WTC11 (cell line): ENCODE results near the gene RAB1B. TPM values are rescaled to one million over a fixed set of nuclear protein-coding genes. Genes with fewer than 3 reads are reported as not detected.
A peak's percentile ranks its signal among the peaks of the same experiment; 100 is the strongest.

Experiments
- ATAC-seq: fragments of 200-7000 bp; cut with Tn5 transposase; 2 replicates; pipeline ENCODE4 v1.10.0; 2021; ENCODE audit warnings: mild to moderate bottlenecking, moderate library complexity
- CTCF ChIA-PET: fragments of 300-600 bp; sonication (Branson Sonifier 250); formaldehyde crosslinking; loops from one replicate; lab custom pipeline; 2021; ENCODE audit warnings: antibody characterized with exemption; lab: Charles Lee
- POLR2A ChIA-PET: fragments of 350-600 bp; sonication (Branson Sonifier 250); formaldehyde crosslinking; loops from one replicate; lab custom pipeline; 2021; ENCODE audit warnings: antibody characterized with exemption; lab: Charles Lee
- DNase-seq: peaks from one replicate; pipeline ENCODE4 v3.0.0; 2021; ENCODE audit warnings: low spot score
- H3K27ac Mint-ChIP-seq: 2 replicates; pipeline ENCODE4 v1.8.0; 2021; ENCODE audit warnings: mixed read lengths
- H3K27me3 Mint-ChIP-seq: 2 replicates; pipeline ENCODE4 v1.8.0; 2021; ENCODE audit warnings: low read depth, mild to moderate bottlenecking, moderate library complexity, mixed read lengths
- H3K36me3 Mint-ChIP-seq: 2 replicates; pipeline ENCODE4 v1.8.0; 2021; ENCODE audit warnings: mixed read lengths
- H3K4me1 Mint-ChIP-seq: 2 replicates; pipeline ENCODE4 v1.8.0; 2022; ENCODE audit warnings: mixed read lengths
- H3K4me3 Mint-ChIP-seq: 2 replicates; pipeline ENCODE4 v1.8.0; 2021; ENCODE audit warnings: mild to moderate bottlenecking, moderate library complexity, mixed read lengths
- H3K9me3 Mint-ChIP-seq: 2 replicates; pipeline ENCODE4 v1.8.0; 2021; ENCODE audit warnings: mixed read lengths
- AR ChIP-seq: fragments of 250-450 bp; sonication (Bioruptor Pico); IDR thresholded peaks from 2 replicates; pipeline ENCODE4 v1.9.0; 2021; ENCODE audit warnings: mild to moderate bottlenecking
- ATF3 ChIP-seq: sonication (generic); formaldehyde crosslinking; conservative IDR thresholded peaks from 2 replicates; pipeline ENCODE4 v1.8.1; 2022; ENCODE audit warnings: mild to moderate bottlenecking, missing genetic modification reagents
- CTCF ChIP-seq: fragments of 200-600 bp; IDR thresholded peaks from 2 replicates; pipeline ENCODE4 v1.8.0; 2022; ENCODE audit warnings: antibody characterized with exemption
- EMX1 ChIP-seq: fragments of 250-450 bp; sonication (Bioruptor Pico); IDR thresholded peaks from 2 replicates; pipeline ENCODE4 v1.8.0; 2021; ENCODE audit warnings: mild to moderate bottlenecking
- ESRRA ChIP-seq: sonication (generic); formaldehyde crosslinking; IDR thresholded peaks from 2 replicates; pipeline ENCODE4 v1.8.1; 2022; ENCODE audit warnings: mild to moderate bottlenecking, missing genetic modification reagents, borderline replicate concordance
- HMGXB4 ChIP-seq: sonication (generic); formaldehyde crosslinking; IDR thresholded peaks from 2 replicates; pipeline ENCODE4 v1.8.1; 2023; ENCODE audit warnings: mild to moderate bottlenecking, moderate library complexity, missing genetic modification reagents
- JUN ChIP-seq: sonication (generic); formaldehyde crosslinking; IDR thresholded peaks from 2 replicates; pipeline ENCODE4 v1.8.0; 2023; ENCODE audit warnings: mild to moderate bottlenecking, missing genetic modification reagents
- MAX ChIP-seq: sonication (generic); formaldehyde crosslinking; IDR thresholded peaks from 2 replicates; pipeline ENCODE4 v1.8.0; 2022; ENCODE audit warnings: mild to moderate bottlenecking, missing genetic modification reagents
- PRDM15 ChIP-seq: sonication (generic); formaldehyde crosslinking; IDR thresholded peaks from 2 replicates; pipeline ENCODE4 v1.8.0; 2022; ENCODE audit warnings: missing genetic modification reagents
- TP53 ChIP-seq: sonication (generic); formaldehyde crosslinking; IDR thresholded peaks from 2 replicates; pipeline ENCODE4 v1.8.1; 2023; ENCODE audit warnings: mild to moderate bottlenecking, missing genetic modification reagents
- USF2 ChIP-seq: sonication (generic); formaldehyde crosslinking; IDR thresholded peaks from 2 replicates; pipeline ENCODE4 v1.8.1; 2023; ENCODE audit warnings: mild to moderate bottlenecking, missing genetic modification reagents, moderate library complexity
- ZBTB43 ChIP-seq: sonication (generic); formaldehyde crosslinking; IDR thresholded peaks from 2 replicates; pipeline ENCODE4 v1.8.1; 2023; ENCODE audit warnings: mild to moderate bottlenecking, missing genetic modification reagents
- ZNF138 ChIP-seq: sonication (generic); formaldehyde crosslinking; conservative IDR thresholded peaks from 2 replicates; pipeline ENCODE4 v1.8.1; 2022; ENCODE audit warnings: mild to moderate bottlenecking, moderate library complexity, missing genetic modification reagents
- total RNA-seq: library from RNA; stranded (reverse); gene quantifications from 3 replicates; pipeline ENCODE4 v1.2.3, GENCODE V29; 2021

RAB1B gene
- total RNA-seq, 1 experiment from 2014 or later: 125 TPM

GRCh38 chr11:66218846-66219620 lies 49.4 kb upstream of the RAB1B start (continued):
- no peak for TF ChIP-seq EMX1 (CRISPR knock-in tag)
- TF ChIP-seq JUN (CRISPR knock-in tag): no peak
- TF ChIP-seq, all 79 proteins: peak for 0

- POLR2A ChIA-PET: no interaction called here
- peaks cover 10% of the 10 kb centered on the region; the same call in 1 of the 2 replicates for H3K36me3 Mint-ChIP-seq
- DNase-seq (no peak), ATAC-seq (no peak)
- CTCF ChIA-PET: interaction anchor here (0.7 to 1.4 kb wide), 3 partner anchors 45 to 92 kb away, joined by 3 read pairs; no protein-coding TSS in a partner anchor
- H3K27ac Mint-ChIP-seq: no peak overlapping the region
- no peaks in the 10 kb centered on the region for H3K27me3 Mint-ChIP-seq
- H3K9me3 Mint-ChIP-seq: no peaks in the 10 kb centered on the region
- H3K4me3 Mint-ChIP-seq: no peak overlapping the region
- TF ChIP-seq PRDM15 (CRISPR knock-in tag): no peak
- H3K4me1 Mint-ChIP-seq: peaks cover 8% of the 10 kb centered on the region
These were observed 48.4 kb upstream of the RAB1B start for GRCh38 chr11:66219846-66220565.

- H3K4me3 Mint-ChIP-seq: no peak overlapping the region
- peaks cover 10% of the 10 kb centered on the region; the same call in 1 of the 2 replicates for H3K36me3 Mint-ChIP-seq
- DNase-seq (no peak), ATAC-seq (no peak)
- no peak for TF ChIP-seq TP53 (CRISPR knock-in tag)
- no peak for TF ChIP-seq MAX
- TF ChIP-seq ZNF138: no peak
- TF ChIP-seq AR (CRISPR knock-in tag): no peak
- no peak for TF ChIP-seq ATF3 (CRISPR knock-in tag)
- H3K9me3 Mint-ChIP-seq: no peaks in the 10 kb centered on the region
- H3K27me3 Mint-ChIP-seq: no peaks in the 10 kb centered on the region
- POLR2A ChIA-PET: interaction anchor here (0.9 kb wide), 1 partner anchor 25 kb away, joined by 3 read pairs; no protein-coding TSS in a partner anchor
- CTCF ChIA-PET: interaction anchor here (0.7 to 3.0 kb wide), 5 partner anchors 17 to 92 kb away, joined by 3 to 30 read pairs (median 3); no protein-coding TSS in a partner anchor
- H3K4me1 Mint-ChIP-seq: peaks cover 8% of the 10 kb centered on the region
- H3K27ac Mint-ChIP-seq: no peak overlapping the region
These were observed 47.9 kb upstream of the RAB1B start for GRCh38 chr11:66220566-66220935.

GRCh38 chr11:66221012-66221411 lies 47.4 kb upstream of the RAB1B start:
- H3K4me3 Mint-ChIP-seq: no peak overlapping the region
- no peak for ATAC-seq
- no peaks in the 10 kb centered on the region for H3K27me3 Mint-ChIP-seq
- H3K4me1 Mint-ChIP-seq: peaks cover 8% of the 10 kb centered on the region
- H3K36me3 Mint-ChIP-seq: peaks cover 9% of the 10 kb centered on the region; the same call in 1 of the 2 replicates
- ChIA-PET POLR2A (interaction anchor here (0.9 kb wide), 1 partner anchor 25 kb away, joined by 3 read pairs; no protein-coding TSS in a partner anchor), CTCF (interaction anchor here (0.7 to 3.0 kb wide), 9 partner anchors 17 to 175 kb away, joined by 3 to 36 read pairs (median 5); partner anchors contain the start of gene YIF1A)
- peak overlapping the region; percentile 19; the same call in 1 of the 2 replicates for H3K27ac Mint-ChIP-seq
- H3K9me3 Mint-ChIP-seq: no peaks in the 10 kb centered on the region
- no peak for DNase-seq
- no peak for TF ChIP-seq HMGXB4 (CRISPR knock-in tag)
- TF ChIP-seq USF2 (CRISPR knock-in tag): no peak
- TF ChIP-seq ZBTB43 (CRISPR knock-in tag): no peak
- TF ChIP-seq CTCF: no peak
- TF ChIP-seq ESRRA (CRISPR knock-in tag): no peak
